Measurements from ENCODE around the gene ENO4. TPM values are rescaled to one million over a fixed set of nuclear protein-coding genes. Genes with fewer than 3 reads are reported as not detected.

ENO4 gene
- total and polyA plus RNA-seq, 9 of the 15 experiments (the other 6 are each of a cell fraction or from before 2014, with no cell fraction given) = 0.07 TPM; not detected in 8

- TF ChIP-seq REST (IDR thresholded peaks at IDR 0.05; ENCODE audit: borderline replicate concordance) = no peak
- TF ChIP-seq REST (CRISPR knock-in tag; IDR thresholded peaks at IDR 0.05; ENCODE audit: low read depth) = no peak
- TF ChIP-seq BCOR (IDR thresholded peaks at IDR 0.05) = peak; percentile 44; the same call in 1 of the 2 replicates
- TF ChIP-seq ZNF3 (CRISPR knock-in tag; IDR thresholded peaks at IDR 0.05) = no peak
- no peak for TF ChIP-seq CHD2 (IDR thresholded peaks at IDR 0.05; ENCODE audit: low read depth, low read length)
- TF ChIP-seq JUNB (CRISPR knock-in tag; conservative IDR thresholded peaks at IDR 0.05) = no peak
Measured at GRCh38 chr10:116918583-116918982, 69.3 kb downstream of the ENO4 start (continued).
